ENCODE results near the gene ATP8A2. TPM values are rescaled to one million over a fixed set of nuclear protein-coding genes. Genes with fewer than 3 reads are reported as not detected.
"Not testable (repeated sequence)": the region's sequence is repeated elsewhere in the genome, so short reads cannot be mapped to it uniquely, and the experiment has no call there.

The ATP8A2 gene
- total RNA-seq, 1 experiment from 2014 or later: 1.1 TPM

- DNase-seq (ENCODE audit: low spot score): no peak
Measured at GRCh38 chr13:25462301-25463125, 90.7 kb downstream of the ATP8A2 start.

- DNase-seq (ENCODE audit: low spot score): no peak
Measured at GRCh38 chr13:25463496-25463895, 91.7 kb downstream of the ATP8A2 start.

- DNase-seq (ENCODE audit: low spot score): no peak
Measured at GRCh38 chr13:25466880-25467279, 95.1 kb downstream of the ATP8A2 start.

GRCh38 chr13:25468325-25469168, 96.8 kb downstream of the ATP8A2 start:
- DNase-seq (ENCODE audit: low spot score): peak; percentile 21

- no peak for DNase-seq (ENCODE audit: low spot score)
Measured at GRCh38 chr13:25469169-25469525, 97.4 kb downstream of the ATP8A2 start.

- peak; percentile 13 for DNase-seq (ENCODE audit: low spot score)
Measured at GRCh38 chr13:25473864-25474263, 102.1 kb downstream of the ATP8A2 start.

GRCh38 chr13:25478186-25478585, 106.4 kb downstream of the ATP8A2 start:
- DNase-seq (ENCODE audit: low spot score): peak; percentile 24

- DNase-seq (ENCODE audit: low spot score): no peak
Measured at GRCh38 chr13:25489238-25489637, 117.5 kb downstream of the ATP8A2 start.

GRCh38 chr13:25490236-25490635, 118.5 kb downstream of the ATP8A2 start:
- no peak for DNase-seq (ENCODE audit: low spot score)

- no peak for DNase-seq (ENCODE audit: low spot score)
Measured at GRCh38 chr13:25493931-25494640, 122.3 kb downstream of the ATP8A2 start.

GRCh38 chr13:25494698-25495411, 123.1 kb downstream of the ATP8A2 start:
- no peak for DNase-seq (ENCODE audit: low spot score)

GRCh38 chr13:25501231-25501630, 129.5 kb downstream of the ATP8A2 start:
- no peak for DNase-seq (ENCODE audit: low spot score)

- DNase-seq (ENCODE audit: low spot score): no peak
Measured at GRCh38 chr13:25502031-25502430, 130.3 kb downstream of the ATP8A2 start.

GRCh38 chr13:25502551-25502950, 130.8 kb downstream of the ATP8A2 start:
- DNase-seq (ENCODE audit: low spot score): no peak

GRCh38 chr13:25503856-25504255, 132.1 kb downstream of the ATP8A2 start:
- no peak for DNase-seq (ENCODE audit: low spot score)

GRCh38 chr13:25507841-25508240, 136.1 kb downstream of the ATP8A2 start:
- DNase-seq (ENCODE audit: low spot score): no peak

GRCh38 chr13:25513060-25513459, 141.3 kb downstream of the ATP8A2 start:
- DNase-seq (ENCODE audit: low spot score): not testable (repeated sequence)

GRCh38 chr13:25518441-25518840, 146.7 kb downstream of the ATP8A2 start:
- DNase-seq (ENCODE audit: low spot score): no peak

GRCh38 chr13:25525884-25526283, 154.1 kb downstream of the ATP8A2 start:
- DNase-seq (ENCODE audit: low spot score): no peak

- no peak for DNase-seq (ENCODE audit: low spot score)
Measured at GRCh38 chr13:25528266-25528665, 156.5 kb downstream of the ATP8A2 start.

- DNase-seq (ENCODE audit: low spot score): no peak
Measured at GRCh38 chr13:25529425-25529824, 157.7 kb downstream of the ATP8A2 start.

- DNase-seq (ENCODE audit: low spot score): no peak
Measured at GRCh38 chr13:25538276-25538675, 166.5 kb downstream of the ATP8A2 start.

All from H4 (cell line).